GM12891 (cell line): ENCODE measurements around the gene ZNF716.

Experiments used
- POLR2A ChIP-seq: IDR thresholded peaks from 2 replicates; pipeline ENCODE4 v1.6.1; 2011; ENCODE audit warnings: low read depth, low read length, control low read depth
- POLR2AphosphoS5 ChIP-seq: IDR thresholded peaks from 2 replicates; pipeline ENCODE4 v1.6.1; 2011; ENCODE audit warnings: low read depth, low read length, control low read depth
- TAF1 ChIP-seq: IDR thresholded peaks from 2 replicates; pipeline ENCODE4 v1.6.1; 2011; ENCODE audit warnings: low read depth, low read length, control low read depth

GRCh38 chr7:57423768-57424167, 26.2 kb upstream of the ZNF716 start:
- TF ChIP-seq POLR2A (no peak), POLR2AphosphoS5 (no peak), TAF1 (no peak)
